ENCODE data around the gene SPTBN1. TPM values are rescaled to one million over a fixed set of nuclear protein-coding genes. Genes with fewer than 3 reads are reported as not detected.

The SPTBN1 gene
- total and polyA plus RNA-seq, 2 of the 13 experiments (the other 11 are each of a cell fraction or from before 2014, with no cell fraction given) = 123 to 299 TPM

DNA sequence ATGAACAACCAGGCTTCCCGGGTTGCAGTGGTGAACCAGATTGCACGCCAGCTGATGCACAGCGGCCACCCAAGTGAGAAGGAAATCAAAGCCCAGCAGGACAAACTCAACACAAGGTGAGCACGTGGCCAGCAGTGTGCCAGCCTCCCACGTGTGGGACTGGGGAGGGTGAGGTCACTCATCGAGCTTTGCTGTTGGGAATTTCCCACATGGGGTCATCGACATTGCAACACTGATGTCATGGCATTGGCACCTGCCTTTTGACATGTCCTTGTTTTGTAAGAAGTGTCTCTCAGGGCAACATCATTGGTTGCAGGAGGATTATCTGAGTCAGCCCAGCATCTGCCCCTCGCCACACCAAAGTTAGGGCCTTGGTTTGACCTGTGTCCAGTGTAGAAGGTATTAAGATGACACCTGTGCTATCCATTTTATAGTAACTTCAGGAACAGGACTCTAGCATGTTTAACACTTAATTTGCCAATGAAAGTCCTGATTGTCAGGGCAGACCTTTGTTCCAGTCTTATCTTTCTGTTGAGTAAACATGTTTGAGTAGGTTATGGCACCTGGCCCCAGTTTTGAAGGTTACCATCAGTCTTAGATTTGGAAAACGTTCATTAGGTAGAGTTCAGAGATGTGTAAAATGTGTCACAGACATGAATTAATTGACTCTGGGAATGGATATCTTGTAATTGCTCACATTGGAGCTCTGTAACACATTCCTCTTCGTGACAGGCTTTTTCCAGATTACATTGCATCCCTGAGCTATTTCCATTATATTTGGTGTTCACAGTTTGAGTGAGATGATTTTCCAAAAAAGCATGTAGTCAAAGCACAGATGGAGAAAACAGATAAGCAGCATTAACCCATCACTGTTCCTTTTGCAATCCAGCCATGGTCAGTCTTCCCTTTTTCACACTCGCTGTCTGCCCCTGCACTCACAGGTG, 174.1 kb downstream of the SPTBN1 start (continued):
- TF ChIP-seq, protein P1, sequence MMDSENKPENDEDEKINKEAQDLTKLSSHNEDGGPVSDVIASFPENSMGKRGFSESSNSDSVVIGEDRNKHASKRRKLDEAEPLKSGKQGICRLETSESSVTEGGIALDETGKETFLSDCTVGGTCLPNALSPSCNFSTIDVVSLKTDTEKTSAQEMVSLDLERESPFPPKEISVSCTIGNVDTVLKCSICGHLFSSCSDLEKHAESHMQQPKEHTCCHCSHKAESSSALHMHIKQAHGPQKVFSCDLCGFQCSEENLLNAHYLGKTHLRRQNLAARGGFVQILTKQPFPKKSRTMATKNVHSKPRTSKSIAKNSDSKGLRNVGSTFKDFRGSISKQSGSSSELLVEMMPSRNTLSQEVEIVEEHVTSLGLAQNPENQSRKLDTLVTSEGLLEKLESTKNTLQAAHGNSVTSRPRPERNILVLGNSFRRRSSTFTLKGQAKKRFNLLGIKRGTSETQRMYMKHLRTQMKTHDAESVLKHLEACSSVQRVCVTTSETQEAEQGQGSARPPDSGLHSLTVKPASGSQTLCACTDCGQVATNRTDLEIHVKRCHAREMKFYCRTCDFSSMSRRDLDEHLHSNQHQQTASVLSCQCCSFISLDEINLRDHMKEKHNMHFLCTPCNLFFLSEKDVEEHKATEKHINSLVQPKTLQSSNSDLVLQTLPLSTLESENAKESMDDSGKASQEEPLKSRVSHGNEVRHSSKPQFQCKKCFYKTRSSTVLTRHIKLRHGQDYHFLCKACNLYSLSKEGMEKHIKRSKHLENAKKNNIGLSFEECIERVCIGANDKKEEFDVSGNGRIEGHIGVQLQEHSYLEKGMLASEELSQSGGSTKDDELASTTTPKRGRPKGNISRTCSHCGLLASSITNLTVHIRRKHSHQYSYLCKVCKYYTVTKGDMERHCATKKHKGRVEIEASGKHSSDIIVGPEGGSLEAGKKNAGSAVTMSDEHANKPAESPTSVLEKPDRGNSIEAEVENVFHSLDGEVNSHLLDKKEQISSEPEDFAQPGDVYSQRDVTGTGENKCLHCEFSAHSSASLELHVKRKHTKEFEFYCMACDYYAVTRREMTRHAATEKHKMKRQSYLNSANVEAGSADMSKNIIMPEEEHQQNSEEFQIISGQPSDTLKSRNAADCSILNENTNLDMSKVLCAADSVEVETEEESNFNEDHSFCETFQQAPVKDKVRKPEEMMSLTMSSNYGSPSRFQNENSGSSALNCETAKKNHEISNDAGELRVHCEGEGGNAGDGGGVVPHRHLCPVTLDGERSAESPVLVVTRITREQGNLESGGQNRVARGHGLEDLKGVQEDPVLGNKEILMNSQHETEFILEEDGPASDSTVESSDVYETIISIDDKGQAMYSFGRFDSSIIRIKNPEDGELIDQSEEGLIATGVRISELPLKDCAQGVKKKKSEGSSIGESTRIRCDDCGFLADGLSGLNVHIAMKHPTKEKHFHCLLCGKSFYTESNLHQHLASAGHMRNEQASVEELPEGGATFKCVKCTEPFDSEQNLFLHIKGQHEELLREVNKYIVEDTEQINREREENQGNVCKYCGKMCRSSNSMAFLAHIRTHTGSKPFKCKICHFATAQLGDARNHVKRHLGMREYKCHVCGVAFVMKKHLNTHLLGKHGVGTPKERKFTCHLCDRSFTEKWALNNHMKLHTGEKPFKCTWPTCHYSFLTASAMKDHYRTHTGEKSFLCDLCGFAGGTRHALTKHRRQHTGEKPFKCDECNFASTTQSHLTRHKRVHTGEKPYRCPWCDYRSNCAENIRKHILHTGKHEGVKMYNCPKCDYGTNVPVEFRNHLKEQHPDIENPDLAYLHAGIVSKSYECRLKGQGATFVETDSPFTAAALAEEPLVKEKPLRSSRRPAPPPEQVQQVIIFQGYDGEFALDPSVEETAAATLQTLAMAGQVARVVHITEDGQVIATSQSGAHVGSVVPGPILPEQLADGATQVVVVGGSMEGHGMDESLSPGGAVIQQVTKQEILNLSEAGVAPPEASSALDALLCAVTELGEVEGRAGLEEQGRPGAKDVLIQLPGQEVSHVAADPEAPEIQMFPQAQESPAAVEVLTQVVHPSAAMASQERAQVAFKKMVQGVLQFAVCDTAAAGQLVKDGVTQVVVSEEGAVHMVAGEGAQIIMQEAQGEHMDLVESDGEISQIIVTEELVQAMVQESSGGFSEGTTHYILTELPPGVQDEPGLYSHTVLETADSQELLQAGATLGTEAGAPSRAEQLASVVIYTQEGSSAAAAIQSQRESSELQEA (CRISPR knock-in tag; IDR thresholded peaks at IDR 0.05; ENCODE audit: not compliant biosample characterization) = no peak
- TF ChIP-seq ZNF788 (CRISPR knock-in tag; IDR thresholded peaks at IDR 0.05; ENCODE audit: borderline replicate concordance) (peak; percentile 77), RFX3 (CRISPR knock-in tag; IDR thresholded peaks at IDR 0.05) (no peak), ZNF224 (CRISPR knock-in tag; IDR thresholded peaks at IDR 0.05) (no peak), JUN (CRISPR knock-in tag; IDR thresholded peaks at IDR 0.05) (peak; percentile 98), MEIS2 (CRISPR knock-in tag; IDR thresholded peaks at IDR 0.05) (peak; percentile 46; the same call in 1 of the 2 replicates), DNMT3B (CRISPR knock-in tag; conservative IDR thresholded peaks at IDR 0.05) (no peak), SETDB1 (CRISPR knock-in tag; IDR thresholded peaks at IDR 0.05; ENCODE audit: borderline replicate concordance) (no peak), NFKBIZ (CRISPR knock-in tag; IDR thresholded peaks at IDR 0.05) (peak; percentile 66; the same call in 1 of the 2 replicates), ARHGAP35 (CRISPR knock-in tag; IDR thresholded peaks at IDR 0.05; ENCODE audit: borderline replicate concordance) (0 out of 2 replicates have a peak, but pooled peaks have one; percentile 10), ZNF660 (CRISPR knock-in tag; IDR thresholded peaks at IDR 0.05; ENCODE audit: borderline replicate concordance, low read depth) (no peak), ZNF430 (CRISPR knock-in tag; IDR thresholded peaks at IDR 0.05) (no peak)
- TF ChIP-seq, protein P2, sequence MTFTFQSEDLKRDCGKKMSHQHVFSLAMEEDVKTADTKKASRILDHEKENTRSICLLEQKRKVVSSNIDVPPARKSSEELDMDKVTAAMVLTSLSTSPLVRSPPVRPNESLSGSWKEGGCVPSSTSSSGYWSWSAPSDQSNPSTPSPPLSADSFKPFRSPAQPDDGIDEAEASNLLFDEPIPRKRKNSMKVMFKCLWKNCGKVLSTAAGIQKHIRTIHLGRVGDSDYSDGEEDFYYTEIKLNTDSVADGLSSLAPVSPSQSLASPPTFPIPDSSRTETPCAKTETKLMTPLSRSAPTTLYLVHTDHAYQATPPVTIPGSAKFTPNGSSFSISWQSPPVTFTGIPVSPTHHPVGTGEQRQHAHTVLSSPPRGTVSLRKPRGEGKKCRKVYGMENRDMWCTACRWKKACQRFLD (CRISPR knock-in tag; IDR thresholded peaks at IDR 0.05; ENCODE audit: borderline replicate concordance) = no peak
- TF ChIP-seq, protein P3, sequence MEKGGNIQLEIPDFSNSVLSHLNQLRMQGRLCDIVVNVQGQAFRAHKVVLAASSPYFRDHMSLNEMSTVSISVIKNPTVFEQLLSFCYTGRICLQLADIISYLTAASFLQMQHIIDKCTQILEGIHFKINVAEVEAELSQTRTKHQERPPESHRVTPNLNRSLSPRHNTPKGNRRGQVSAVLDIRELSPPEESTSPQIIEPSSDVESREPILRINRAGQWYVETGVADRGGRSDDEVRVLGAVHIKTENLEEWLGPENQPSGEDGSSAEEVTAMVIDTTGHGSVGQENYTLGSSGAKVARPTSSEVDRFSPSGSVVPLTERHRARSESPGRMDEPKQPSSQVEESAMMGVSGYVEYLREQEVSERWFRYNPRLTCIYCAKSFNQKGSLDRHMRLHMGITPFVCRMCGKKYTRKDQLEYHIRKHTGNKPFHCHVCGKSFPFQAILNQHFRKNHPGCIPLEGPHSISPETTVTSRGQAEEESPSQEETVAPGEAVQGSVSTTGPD (CRISPR knock-in tag; IDR thresholded peaks at IDR 0.05) = no peak
